Fibroblast of skin of right biceps (primary cell): Measurements from ENCODE around the gene MYH3.

Experiments
- DNase-seq: peaks from one replicate; pipeline ENCODE4 v3.0.0-alpha.2; 2013

Gene MYH3

DNA sequence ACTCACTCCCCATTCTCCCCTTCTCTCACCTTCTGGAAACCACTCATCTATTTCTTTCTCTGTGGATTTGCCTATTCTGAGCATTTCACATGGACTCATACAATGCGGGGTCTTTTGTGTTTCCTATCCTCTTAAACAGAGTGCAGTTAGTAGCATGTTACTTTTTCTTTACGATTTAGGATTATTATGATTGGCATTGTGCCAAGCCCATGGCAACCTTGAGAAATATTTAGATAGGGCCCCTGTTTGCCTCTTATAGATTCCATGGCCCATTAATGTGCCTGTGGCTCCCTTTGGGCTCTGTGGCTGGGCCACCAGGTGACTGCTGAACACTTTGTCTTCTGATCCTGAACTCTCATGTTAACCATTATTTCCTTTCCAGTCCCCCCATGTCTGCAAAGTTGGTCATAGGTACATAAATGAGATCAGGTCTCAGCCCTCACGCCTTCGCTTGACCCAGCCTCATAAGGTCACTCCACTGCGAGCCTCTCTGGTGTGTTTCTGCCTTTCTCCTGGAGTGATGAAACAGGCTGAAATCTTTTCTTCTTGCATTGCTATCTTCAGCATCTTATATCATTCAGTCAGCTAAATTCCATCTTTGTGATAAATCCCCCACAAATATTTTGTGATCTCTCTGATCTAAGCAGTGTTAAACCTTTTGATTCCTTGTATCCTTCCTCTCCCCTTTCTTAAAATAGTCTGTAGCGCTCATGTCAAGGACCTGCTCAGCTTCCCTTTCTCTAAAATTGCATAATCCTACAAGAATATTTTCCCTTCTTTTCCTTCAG is 44.0 kb downstream of the MYH3 start:
- peak; percentile 92 for DNase-seq

DNA sequence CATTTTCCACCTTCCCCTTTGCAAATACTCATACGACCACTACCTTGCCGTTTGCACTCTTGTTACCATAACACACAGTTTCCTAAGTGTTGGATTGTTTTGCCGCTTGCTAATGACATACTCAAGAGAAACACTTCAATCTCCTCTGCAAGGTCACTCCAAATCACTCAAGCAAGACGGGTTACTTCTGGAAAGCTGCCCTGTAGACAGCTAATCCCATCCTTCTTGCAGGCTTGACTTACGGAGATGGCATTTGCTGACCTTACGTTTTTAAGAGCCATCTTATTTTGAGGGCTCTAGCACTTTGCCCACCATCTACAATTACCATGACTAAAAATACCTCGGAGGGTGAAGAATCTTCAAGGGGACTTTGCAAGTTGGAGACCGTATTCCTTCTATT is 46.2 kb downstream of the MYH3 start:
- DNase-seq = no peak

DNA sequence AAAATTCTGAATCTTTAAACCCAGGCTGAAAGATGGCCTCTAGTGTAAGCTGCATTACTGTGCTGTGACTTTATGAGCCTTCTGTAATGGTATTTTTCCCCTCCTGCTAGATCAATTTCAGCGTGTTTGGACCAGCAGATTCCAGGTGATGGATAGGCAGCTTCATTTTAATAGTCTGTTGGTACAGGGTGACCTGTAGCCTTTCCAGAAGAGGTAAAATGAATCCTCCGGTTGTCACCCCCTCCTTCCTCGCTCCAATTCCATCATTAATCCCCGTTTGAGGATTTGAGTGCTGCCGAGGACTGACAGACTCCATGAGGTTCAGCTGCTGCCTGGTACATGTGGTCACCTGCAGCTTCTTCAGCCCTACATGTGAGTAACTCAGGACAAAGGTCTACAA is 48.9 kb downstream of the MYH3 start:
- DNase-seq = no peak

DNA sequence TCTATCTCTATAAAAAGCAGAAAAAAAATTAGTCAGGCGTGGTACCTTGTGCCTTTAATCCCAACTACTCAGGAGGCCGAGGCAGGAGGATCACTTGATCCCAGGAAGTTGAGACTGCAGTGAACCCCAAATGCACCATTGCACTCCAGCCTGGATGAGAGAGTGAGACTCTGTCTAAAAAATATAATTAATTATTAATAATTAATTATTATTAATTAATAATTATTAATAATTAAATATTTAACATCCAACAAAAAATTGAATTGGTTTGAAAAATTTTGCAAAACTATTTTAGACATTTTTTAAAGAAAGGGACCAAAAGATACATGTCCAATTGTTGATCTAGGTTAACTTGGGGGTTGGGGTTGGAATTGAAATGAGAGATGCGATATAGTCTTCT is 51.0 kb downstream of the MYH3 start:
- no peak for DNase-seq

DNA sequence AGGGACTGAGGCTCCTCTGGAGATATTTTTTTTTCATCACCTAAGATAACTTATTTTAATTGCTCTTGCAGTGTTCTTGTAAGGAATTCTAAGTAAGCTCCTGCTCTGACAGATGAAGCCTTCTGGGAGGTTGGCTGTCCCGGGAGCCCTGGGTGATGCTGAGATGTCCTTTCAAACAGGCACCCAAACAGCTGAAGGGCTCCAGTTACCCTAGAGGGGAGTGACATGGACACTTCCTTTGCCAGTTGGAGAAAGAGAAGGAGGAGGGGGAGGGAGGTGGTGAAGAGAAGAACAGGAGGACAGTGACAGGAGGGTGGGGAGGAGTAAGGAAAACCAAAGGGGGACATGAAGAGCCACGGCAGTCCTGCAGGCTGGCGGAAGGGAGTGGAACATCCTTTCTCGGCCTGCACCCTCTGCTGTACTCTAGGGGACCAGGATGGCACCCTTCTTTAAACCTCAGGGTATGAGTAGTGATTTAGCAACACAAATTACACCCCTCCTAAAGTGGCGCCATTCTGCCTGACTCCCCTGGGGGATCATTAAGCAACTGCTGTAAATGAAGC is 51.8 kb downstream of the MYH3 start:
- DNase-seq = no peak

DNA sequence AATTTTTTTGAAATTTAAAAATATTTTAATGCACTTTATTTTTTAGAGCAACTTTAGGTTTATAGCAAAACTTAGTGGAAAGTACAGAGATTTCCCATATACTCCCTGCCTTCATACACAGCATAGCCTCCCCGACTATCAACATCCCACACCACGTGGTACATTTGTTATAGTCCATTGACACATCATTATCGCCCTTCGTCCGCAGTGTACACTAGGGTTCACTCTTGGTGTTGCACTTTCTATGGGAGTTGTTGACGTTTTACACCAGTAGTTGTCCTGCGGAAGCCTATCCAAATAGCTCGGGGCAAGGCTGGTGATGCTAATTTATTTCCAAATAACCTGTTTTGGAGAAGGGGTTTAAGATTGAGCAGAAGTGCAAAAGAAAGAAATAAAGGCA is 52.6 kb downstream of the MYH3 start:
- no peak for DNase-seq

DNA sequence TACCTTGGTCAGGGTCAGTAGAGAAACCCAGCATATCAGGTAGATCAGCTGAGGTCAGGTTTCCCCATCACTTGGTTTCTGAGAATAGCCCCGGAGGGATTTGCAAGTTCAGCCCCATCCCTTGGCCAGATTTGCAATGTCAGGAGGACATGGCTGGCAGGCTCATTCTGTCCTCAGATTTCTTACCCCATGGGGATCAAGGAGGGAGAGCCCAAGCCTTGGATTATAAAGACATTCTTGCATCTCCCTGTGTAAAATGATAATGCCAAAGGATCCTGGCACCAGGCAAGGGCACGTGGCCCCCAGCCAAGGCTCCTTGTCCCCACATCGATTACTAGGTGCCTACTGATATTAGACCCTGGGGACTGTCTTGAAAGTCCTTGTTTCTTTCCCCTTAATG is 53.2 kb downstream of the MYH3 start:
- no peak for DNase-seq

DNA sequence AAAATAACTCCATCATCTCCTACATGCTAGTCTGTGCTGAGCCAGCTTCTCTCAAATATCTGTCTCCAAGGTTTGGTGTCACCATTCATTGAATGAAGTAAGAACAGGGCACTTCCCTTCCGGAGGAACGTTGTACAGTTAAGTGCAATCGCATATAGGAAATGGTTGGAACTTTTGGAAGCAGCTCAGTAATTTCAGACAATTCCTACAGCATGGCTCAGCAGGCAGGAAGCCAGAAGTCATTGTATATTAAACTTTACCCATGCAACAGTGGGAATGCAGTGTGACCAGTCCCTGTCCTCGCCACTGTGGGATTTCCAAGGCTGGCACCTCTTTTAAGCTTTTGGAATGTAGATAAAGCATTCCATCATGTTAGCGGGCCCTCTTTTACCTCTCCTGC is 56.5 kb downstream of the MYH3 start:
- peak; percentile 84 for DNase-seq

DNA sequence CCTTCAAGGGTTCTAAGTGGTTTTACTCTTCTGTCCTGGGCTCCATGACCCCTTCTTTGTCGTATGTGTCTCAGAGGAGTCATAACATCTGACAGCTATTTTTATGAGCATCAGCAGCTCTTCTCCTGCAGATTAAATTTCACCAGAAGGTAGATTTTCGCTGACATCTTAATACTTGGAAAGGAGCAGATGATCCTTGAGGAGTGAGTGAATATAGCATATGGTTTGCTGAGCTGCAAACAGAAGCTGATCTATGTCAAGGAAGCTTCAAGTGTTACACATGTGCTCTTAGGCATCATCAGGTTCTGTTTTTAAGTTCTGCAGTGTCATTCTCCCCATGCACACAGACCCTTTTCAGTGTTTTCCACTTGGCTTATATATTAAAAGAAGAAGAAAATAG is 58.5 kb downstream of the MYH3 start:
- DNase-seq = no peak

DNA sequence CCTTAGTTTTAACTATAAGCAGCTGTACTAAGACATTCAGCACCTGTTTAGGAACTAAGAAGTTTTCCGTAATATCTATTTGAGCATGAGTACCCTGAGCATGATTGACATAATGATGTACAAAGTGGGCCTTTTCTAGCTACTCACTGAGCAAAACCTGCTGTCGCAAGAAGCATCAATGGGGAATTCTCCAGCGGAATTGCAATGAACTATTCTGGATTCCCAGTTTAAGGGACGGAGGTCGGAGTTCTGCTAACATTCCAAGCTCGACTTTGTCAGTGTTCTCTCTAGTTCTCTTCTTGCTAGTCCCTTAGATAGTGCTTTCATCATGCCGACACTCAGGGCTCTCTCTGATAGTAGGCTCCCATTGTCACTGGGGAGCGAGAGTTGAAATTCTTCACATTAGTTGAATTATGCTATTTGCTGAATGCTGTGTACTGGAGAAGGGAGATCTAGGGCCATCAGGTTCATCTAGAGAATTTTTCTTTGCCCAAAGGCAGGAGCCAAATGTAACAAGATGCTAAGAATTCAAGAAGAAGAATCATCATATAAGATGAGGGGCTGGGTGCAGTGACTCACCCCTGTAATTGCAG is 67.5 kb downstream of the MYH3 start:
- DNase-seq = no peak

DNA sequence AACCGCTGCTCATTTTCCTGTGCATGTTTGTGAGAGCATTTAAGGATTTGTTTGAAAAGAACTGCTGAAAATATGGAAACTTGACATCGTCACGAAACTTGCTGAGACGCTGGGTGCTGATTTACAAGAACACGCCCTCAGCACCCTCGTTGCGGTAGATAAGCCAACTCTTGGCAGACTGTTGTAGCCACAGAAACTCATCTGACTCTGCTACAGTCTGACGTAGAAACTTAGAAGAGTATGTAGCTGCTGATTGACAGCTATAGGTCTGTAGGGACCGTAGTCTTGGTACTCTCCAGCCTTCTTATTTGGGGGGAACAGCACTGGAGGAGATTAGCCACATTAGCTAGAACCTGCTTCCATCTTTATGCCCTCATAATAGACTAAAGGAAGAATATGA is 71.6 kb downstream of the MYH3 start:
- DNase-seq = no peak

DNA sequence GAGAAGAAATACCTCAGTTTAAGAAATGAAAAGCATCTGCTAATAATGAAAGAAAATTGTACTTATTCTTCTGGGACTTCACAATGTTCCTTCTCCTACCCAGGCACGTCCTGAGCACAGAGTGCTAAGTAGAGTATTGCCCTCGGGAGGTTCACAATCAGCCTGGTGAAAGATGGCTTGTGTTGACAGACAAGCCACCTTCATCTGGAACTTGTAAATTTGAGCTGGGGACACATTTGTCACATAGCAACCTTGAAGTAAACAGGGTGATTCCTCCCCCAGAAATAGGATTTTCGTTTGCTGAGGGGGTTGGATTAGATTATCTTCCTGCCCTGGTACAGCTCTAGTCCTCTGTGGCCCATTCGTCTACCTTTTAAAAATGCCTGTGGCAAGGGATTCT is 73.3 kb downstream of the MYH3 start:
- no peak for DNase-seq

DNA sequence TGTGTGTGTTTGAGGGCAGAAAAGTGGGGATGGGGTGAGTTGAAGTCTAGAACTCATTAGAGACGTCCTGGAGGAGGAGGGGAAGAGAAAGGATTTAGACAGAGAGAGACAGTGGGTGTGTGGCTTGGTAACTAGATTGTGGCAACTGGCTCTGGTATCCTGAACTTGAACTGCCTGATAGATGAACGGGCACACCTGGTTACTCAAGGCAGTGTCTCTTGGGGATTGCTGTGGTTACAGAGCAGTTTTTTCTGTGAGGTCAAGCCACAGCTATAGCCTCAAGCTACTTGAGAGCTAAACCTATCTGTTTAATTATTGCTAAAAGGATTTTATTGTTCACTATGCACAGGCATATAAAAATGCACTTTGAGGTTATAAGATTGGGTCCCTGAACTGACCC is 77.8 kb downstream of the MYH3 start:
- DNase-seq = no peak
